Activated CD4-positive, alpha-beta T cell treated with anti-CD3 and anti-CD28 coated beads, Interleukin-2, amount 10 ng/mL, durations not matched to agents 7 days and 5 days (primary cell): ENCODE data around the gene PLA1A. TPM values are rescaled to one million over a fixed set of nuclear protein-coding genes. Genes with fewer than 3 reads are reported as not detected.

ENCODE experiments used
- CTCF ChIA-PET: fragments of 350-600 bp; sonication (Branson Sonifier 250); formaldehyde crosslinking; loops from one replicate; lab custom pipeline; 2021; ENCODE audit warnings: antibody characterized with exemption; lab: Charles Lee
- POLR2A ChIA-PET: fragments of 350-600 bp; sonication (Branson Sonifier 250); formaldehyde crosslinking; loops from one replicate; lab custom pipeline; 2021; ENCODE audit warnings: antibody characterized with exemption; lab: Charles Lee
- DNase-seq: peaks from one replicate; pipeline ENCODE4 v3.0.0-alpha.2; 2020
- H3K27ac Mint-ChIP-seq: one replicate; pipeline ENCODE4 v1.8.0; 2021; ENCODE audit warnings: mild to moderate bottlenecking, moderate library complexity, mixed read lengths
- H3K27me3 Mint-ChIP-seq: one replicate; pipeline ENCODE4 v1.8.0; 2021; ENCODE audit warnings: mixed read lengths
- H3K36me3 Mint-ChIP-seq: one replicate; pipeline ENCODE4 v1.8.0; 2021; ENCODE audit warnings: low read depth, mixed read lengths
- H3K4me1 Mint-ChIP-seq: one replicate; pipeline ENCODE4 v1.8.0; 2021; ENCODE audit warnings: mixed read lengths
- H3K4me3 Mint-ChIP-seq: one replicate; pipeline ENCODE4 v1.8.0; 2021; ENCODE audit warnings: mild to moderate bottlenecking, moderate library complexity, mixed read lengths
- H3K9me3 Mint-ChIP-seq: one replicate; pipeline ENCODE4 v1.8.0; 2021; ENCODE audit warnings: mixed read lengths
- total RNA-seq, 2 experiments: library from RNA; stranded (reverse); gene quantifications; one replicate each; pipeline ENCODE4 v1.2.3, GENCODE V29; 2021

PLA1A gene
- total RNA-seq, 2 experiments from 2014 or later = not detected

DNA sequence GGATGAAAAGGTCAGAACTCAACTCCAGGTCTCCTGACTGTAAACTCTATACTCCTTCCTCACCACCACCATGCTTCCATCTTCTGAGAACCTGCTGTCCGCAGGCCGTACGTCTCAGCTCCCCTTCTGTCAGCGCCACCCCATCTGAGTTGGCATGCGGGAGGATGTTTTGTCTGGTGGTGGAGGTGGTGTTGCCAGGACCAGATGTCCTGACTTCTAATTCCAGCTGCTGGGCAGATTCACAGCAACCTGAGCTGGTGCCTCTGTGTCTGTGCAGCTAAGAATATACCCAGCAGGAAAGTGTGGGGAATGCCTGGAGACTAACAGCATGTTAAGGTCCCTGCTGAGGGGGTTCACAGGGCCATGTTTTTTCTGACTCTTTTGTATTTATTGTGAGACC is 23.2 kb downstream of the PLA1A start:
- no peak for DNase-seq
- Mint-ChIP-seq H3K4me3 (no peak overlapping the region), H3K9me3 (no peaks in the 10 kb centered on the region), H3K4me1 (no peaks in the 10 kb centered on the region), H3K27me3 (peaks cover 8% of the 10 kb centered on the region), H3K36me3 (no peaks in the 10 kb centered on the region), H3K27ac (no peak overlapping the region)
- POLR2A ChIA-PET = no interaction called here
- CTCF ChIA-PET = interaction anchor here (0.6 to 3.4 kb wide), 5 partner anchors 13 to 687 kb away, joined by 3 to 11 read pairs (median 3); no protein-coding TSS in a partner anchor

DNA sequence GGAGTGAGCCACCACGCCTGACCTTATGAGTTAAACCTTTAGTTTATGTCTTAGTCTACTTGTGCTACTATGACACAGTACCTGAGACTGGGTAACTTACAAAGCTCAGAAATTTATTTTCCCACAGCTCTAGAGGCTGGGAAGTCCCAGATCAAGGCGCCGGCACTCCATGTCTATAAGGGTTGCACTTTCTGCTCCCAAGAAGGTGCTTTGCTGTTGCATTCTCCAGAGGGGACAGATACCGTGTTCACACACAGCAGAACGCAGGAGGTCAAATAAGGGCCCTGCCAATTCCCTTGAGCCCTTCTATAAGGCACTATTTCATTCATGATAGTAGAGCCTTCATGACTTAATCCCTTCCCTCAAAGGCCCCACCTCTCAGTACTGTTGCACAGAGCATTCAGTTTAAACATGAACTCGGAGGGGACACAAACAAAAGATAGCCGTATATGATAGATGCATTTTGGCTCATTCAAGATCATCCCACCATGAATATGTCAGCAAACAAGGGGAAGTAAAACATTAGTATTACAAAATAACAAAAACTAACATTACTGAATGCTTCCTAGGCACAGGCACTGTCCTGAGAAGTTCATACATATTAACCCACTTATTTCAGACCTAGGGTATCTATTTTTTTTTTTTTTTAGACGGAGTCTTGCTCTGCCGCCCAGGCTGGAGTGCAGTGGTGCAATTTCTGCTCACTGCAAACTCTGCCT is 26.5 kb downstream of the PLA1A start:
- no peak overlapping the region for H3K27ac Mint-ChIP-seq
- no peaks in the 10 kb centered on the region for H3K9me3 Mint-ChIP-seq
- ChIA-PET POLR2A (no interaction called here), CTCF (no interaction called here)
- DNase-seq = no peak
- H3K27me3 Mint-ChIP-seq = peaks cover 6% of the 10 kb centered on the region
- H3K4me1 Mint-ChIP-seq = peaks cover 12% of the 10 kb centered on the region
- no peaks in the 10 kb centered on the region for H3K36me3 Mint-ChIP-seq
- H3K4me3 Mint-ChIP-seq = no peak overlapping the region

DNA sequence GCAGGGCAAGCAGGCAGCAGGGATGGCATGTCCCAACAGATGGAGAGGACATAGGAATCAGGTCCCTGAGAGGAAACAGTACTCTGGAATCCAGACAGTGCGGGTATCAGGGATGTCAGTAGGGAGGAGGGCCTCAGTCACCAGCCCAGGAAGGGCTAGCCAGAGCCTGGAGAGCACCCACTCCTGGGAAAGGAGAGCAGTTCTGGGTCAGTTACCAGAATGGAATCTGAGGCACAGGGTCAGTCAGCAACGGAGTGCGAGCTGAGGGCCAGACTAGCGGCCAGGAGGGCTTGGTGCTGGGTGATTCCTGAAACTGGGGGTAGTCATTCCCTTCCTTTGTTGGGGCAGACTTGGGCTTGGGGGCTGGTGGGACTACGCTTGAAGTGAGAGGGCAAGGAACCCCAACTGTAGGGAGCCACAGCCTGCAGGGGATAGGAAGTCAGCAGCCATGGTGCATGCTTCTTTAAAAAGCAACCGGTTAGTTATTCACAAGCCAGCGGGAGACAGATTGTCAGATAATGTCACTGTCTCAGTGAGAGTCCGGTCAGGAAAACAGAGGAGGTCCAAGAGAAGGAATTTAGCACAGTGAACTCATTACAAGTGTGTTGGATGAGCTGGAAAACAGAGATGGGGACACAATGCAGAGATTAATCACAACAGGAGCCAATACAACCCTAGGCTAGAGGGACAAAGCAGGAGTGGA is 27.9 kb downstream of the PLA1A start:
- H3K9me3 Mint-ChIP-seq = no peaks in the 10 kb centered on the region
- ChIA-PET POLR2A (no interaction called here), CTCF (interaction anchor here (3.1 kb wide), 1 partner anchor 23 kb away, joined by 17 read pairs; no protein-coding TSS in a partner anchor)

DNA sequence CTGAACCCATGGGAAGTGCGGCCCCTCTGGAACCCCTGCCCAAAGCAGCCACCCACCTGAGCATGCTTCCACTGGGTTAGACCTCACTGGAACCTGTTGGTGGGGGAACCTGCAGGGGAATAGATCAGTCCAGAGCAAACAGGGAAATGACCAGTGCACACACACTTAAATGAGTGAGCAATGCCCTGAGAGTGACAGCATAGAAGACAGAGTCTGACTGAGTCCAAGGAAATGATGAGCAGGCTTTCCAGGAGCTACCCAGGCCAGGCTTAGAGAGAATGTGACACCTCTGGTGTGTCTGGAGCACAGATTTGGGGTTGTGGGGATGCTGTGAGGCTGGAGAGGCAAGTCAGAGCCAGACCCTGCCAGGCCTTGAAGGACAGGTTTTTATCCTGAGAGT is 28.5 kb downstream of the PLA1A start:
- DNase-seq = no peak
- Mint-ChIP-seq H3K9me3 (no peaks in the 10 kb centered on the region), H3K36me3 (no peaks in the 10 kb centered on the region), H3K4me1 (peaks cover 12% of the 10 kb centered on the region), H3K27ac (no peak overlapping the region), H3K27me3 (peaks cover 7% of the 10 kb centered on the region), H3K4me3 (no peak overlapping the region)
- ChIA-PET CTCF (interaction anchor here (0.9 to 3.1 kb wide), 3 partner anchors 10 to 23 kb away, joined by 4 to 17 read pairs (median 5); no protein-coding TSS in a partner anchor), POLR2A (no interaction called here)

More for the DNA sequence above, 27.9 kb downstream of the PLA1A start:
- Mint-ChIP-seq H3K27ac (no peak overlapping the region), H3K4me3 (no peak overlapping the region), H3K27me3 (peaks cover 7% of the 10 kb centered on the region), H3K4me1 (peaks cover 12% of the 10 kb centered on the region), H3K36me3 (no peaks in the 10 kb centered on the region)
- no peak for DNase-seq

DNA sequence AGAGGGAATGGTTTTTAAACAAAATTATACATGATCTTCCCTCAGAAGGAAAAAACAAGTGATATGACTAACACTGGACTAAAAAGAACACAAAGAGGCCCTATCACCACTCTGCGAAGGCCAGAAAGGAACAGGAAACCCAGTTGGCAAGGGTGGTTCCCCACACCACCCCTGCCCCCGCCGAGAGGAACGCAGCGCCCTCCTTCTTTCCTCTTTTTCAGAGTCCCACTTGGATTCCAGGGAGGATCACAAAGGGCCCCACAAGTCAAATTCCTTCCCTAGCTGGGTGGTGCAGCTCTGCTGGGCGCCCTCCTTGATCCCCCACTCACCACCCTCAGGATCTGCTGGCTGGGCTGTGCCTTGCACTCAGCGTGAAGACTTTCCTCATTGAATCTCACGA is 29.8 kb downstream of the PLA1A start:
- H3K27me3 Mint-ChIP-seq = peaks cover 7% of the 10 kb centered on the region
- peaks cover 12% of the 10 kb centered on the region for H3K4me1 Mint-ChIP-seq
- no peak overlapping the region for H3K4me3 Mint-ChIP-seq
- no peak for DNase-seq
- H3K9me3 Mint-ChIP-seq = no peaks in the 10 kb centered on the region
- ChIA-PET POLR2A (no interaction called here), CTCF (interaction anchor here (0.7 to 3.1 kb wide), 3 partner anchors 10 to 70 kb away, joined by 3 to 17 read pairs (median 5); no protein-coding TSS in a partner anchor)
- no peak overlapping the region for H3K27ac Mint-ChIP-seq
- H3K36me3 Mint-ChIP-seq = no peaks in the 10 kb centered on the region

DNA sequence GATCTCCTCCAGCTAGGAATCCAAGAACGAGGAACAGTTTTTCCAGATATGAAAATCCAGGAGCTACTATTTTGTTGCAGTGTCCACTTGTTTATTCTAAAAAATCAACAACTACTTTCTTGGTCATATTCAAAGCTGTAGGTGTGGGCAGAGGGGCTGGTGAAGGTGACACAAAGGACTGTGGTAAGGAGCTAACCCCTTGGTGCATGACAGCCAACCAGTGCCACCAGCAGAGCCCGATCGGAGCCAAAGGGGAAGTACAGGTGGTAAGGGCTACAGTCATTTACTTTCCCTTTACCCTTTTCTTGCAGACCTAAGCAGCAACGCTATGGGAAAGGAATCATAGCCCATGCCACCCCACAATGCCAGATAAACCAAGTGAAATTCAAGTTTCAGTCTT is 30.7 kb downstream of the PLA1A start:
- no peak overlapping the region for H3K4me3 Mint-ChIP-seq
- H3K4me1 Mint-ChIP-seq = peaks cover 12% of the 10 kb centered on the region
- no peaks in the 10 kb centered on the region for H3K36me3 Mint-ChIP-seq
- H3K27ac Mint-ChIP-seq = no peak overlapping the region
- peaks cover 7% of the 10 kb centered on the region for H3K27me3 Mint-ChIP-seq
- no peaks in the 10 kb centered on the region for H3K9me3 Mint-ChIP-seq
- ChIA-PET CTCF (interaction anchor here (0.9 to 3.1 kb wide), 2 partner anchors 12 to 26 kb away, joined by 4 to 17 read pairs; no protein-coding TSS in a partner anchor), POLR2A (no interaction called here)
- DNase-seq = no peak

DNA sequence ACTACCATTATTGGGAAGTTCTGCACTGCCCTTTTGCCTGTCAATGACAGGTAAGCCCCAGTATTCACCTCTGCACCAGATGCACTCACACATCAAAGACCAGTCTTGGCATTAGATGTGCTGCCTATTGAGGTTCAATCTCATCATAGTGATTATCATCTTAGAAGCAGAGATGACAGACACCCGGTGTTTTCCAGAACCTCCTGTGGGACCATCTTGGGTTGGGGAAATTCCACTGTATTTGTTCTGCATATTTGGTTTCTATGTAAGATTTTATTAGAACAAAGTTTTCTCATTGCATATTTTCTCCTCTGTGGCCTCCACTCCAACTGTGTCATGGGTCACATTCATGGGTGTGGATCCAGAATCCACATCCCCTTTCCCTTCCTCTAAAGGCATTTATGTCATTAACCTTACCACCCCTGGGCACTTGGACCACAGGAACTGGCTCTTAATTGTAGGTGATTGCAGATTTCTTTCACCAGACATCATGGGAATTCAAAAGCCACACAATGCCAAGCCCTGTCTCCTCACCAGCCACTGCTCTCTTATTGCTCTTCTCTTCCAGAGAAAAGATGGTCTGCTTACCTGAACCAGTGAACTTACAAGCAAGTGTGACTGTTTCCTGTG is 31.2 kb downstream of the PLA1A start:
- ChIA-PET CTCF (interaction anchor here (0.7 to 3.1 kb wide), 4 partner anchors 12 to 74 kb away, joined by 3 to 17 read pairs (median 4); no protein-coding TSS in a partner anchor), POLR2A (no interaction called here)
- H3K9me3 Mint-ChIP-seq = no peaks in the 10 kb centered on the region
- no peaks in the 10 kb centered on the region for H3K36me3 Mint-ChIP-seq
- no peak overlapping the region for H3K4me3 Mint-ChIP-seq
- peaks cover 7% of the 10 kb centered on the region for H3K27me3 Mint-ChIP-seq
- H3K27ac Mint-ChIP-seq = no peak overlapping the region
- peaks cover 12% of the 10 kb centered on the region for H3K4me1 Mint-ChIP-seq
- DNase-seq = no peak

DNA sequence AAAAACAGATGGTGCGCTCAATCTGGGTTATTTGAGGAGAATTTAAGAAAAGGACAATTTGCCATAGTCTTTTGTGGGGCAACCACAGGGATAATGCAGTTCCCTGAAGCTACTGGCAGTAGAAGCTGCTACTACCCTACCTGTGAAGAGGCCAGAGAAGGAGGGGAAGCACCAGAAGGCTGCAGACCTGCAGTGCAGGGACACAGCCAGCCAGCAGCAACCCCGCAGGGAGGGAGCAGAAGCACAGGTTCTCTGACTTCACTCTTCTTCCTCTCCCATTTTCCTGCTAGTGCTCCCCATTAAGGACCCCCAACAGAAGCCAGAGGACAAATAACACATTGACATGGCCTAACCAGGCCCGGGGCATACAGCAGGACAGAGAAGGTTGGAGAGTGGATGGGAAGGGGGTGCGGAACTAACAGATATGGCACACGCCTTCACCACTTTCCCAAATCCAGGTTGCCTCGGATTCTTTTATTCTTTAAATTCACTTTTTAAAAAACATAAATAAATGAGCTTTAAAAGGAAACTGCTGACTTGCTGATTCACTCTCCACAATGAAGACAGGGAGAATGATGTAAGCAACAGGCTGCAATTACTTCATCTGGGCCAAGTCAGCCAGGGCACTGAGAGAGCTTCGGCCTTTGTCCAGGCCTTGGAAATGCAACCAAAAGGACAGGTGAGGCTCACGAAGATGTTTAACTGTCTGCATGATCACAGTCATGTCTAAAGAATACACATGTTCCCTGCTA is 32.6 kb downstream of the PLA1A start:
- Mint-ChIP-seq H3K27me3 (peaks cover 7% of the 10 kb centered on the region), H3K4me1 (peaks cover 12% of the 10 kb centered on the region), H3K27ac (no peak overlapping the region), H3K4me3 (no peak overlapping the region), H3K9me3 (no peaks in the 10 kb centered on the region), H3K36me3 (no peaks in the 10 kb centered on the region)
- ChIA-PET POLR2A (no interaction called here), CTCF (no interaction called here)
- no peak for DNase-seq

DNA sequence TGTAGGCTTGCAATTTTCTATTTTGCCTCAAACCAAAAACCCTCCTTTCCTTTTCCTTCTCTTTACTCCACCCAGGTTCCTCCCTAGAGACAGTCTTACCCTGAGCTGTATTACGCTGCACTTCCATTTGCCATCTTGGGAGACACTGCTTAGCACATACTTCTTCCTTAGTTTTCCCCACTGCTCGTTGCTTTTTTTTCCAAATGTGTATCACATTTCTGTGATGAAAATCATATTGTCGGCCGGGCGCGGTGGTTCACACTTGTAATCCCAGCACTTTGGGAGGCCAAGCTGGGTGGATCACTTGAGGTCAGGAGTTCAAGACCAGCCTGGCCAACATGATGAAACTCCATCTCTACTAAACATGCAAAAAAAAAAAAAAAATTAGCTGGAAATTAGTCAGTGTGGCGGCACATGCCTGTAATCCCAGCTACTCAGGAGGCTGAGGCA is 33.2 kb downstream of the PLA1A start:
- peaks cover 12% of the 10 kb centered on the region for H3K4me1 Mint-ChIP-seq
- H3K9me3 Mint-ChIP-seq = no peaks in the 10 kb centered on the region
- DNase-seq = no peak
- H3K27ac Mint-ChIP-seq = no peak overlapping the region
- CTCF ChIA-PET = interaction anchor here (0.6 to 0.7 kb wide), 2 partner anchors 44 to 52 kb away, joined by 3 to 4 read pairs; no protein-coding TSS in a partner anchor
- no peaks in the 10 kb centered on the region for H3K36me3 Mint-ChIP-seq
- POLR2A ChIA-PET = interaction anchor here (0.6 kb wide), 1 partner anchor 17 kb away, joined by 4 read pairs; no protein-coding TSS in a partner anchor
- peaks cover 7% of the 10 kb centered on the region for H3K27me3 Mint-ChIP-seq
- H3K4me3 Mint-ChIP-seq = no peak overlapping the region

DNA sequence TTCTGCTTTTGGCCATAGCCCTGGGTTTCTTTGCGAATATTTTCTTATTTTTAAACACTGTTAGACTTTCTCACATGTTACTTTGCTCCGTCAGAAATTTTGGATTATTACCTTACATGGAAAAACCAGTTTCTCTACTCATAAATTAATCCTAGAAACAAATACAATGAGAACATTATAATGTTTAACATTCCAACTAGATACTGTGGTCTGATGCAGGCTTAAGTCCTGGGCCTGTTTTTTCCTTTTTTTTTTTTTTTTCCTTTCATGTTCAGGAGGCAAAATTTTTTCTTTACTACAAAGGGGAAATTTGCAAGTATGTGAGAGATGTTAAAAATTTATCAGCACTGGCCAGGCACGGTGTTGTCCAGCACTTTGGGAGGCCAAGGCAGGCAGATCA is 33.8 kb downstream of the PLA1A start:
- H3K27ac Mint-ChIP-seq = no peak overlapping the region
- H3K4me1 Mint-ChIP-seq = peaks cover 11% of the 10 kb centered on the region
- H3K4me3 Mint-ChIP-seq = no peak overlapping the region
- ChIA-PET POLR2A (interaction anchor here (0.6 kb wide), 1 partner anchor 16 kb away, joined by 4 read pairs; no protein-coding TSS in a partner anchor), CTCF (interaction anchor here (0.6 to 0.7 kb wide), 2 partner anchors 44 to 53 kb away, joined by 3 to 4 read pairs; no protein-coding TSS in a partner anchor)
- H3K27me3 Mint-ChIP-seq = peaks cover 7% of the 10 kb centered on the region
- H3K9me3 Mint-ChIP-seq = no peaks in the 10 kb centered on the region
- DNase-seq = no peak
- H3K36me3 Mint-ChIP-seq = no peaks in the 10 kb centered on the region

DNA sequence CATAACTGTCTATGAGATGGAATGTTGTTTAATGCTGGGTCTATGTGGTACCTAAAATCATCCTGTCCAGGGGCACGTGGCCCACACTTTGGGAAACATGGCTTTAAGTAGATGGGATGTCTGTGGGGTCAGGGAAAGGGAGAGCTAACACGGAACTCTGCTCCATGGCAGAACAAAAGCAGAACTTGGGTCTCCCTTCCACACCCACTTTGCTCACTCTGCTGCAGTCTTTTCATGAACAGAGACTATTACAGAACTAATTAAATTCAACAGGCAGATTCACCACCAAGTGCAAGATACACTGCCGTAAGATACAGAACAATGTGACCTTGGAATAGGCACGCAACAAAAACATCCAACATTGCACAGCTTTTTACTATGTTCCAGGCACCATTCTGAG is 34.5 kb downstream of the PLA1A start:
- no peak overlapping the region for H3K27ac Mint-ChIP-seq
- peaks cover 7% of the 10 kb centered on the region for H3K27me3 Mint-ChIP-seq
- no peak for DNase-seq
- peaks cover 12% of the 10 kb centered on the region for H3K4me1 Mint-ChIP-seq
- no peaks in the 10 kb centered on the region for H3K9me3 Mint-ChIP-seq
- H3K4me3 Mint-ChIP-seq = no peak overlapping the region
- CTCF ChIA-PET = no interaction called here
- no peaks in the 10 kb centered on the region for H3K36me3 Mint-ChIP-seq
- POLR2A ChIA-PET = no interaction called here

DNA sequence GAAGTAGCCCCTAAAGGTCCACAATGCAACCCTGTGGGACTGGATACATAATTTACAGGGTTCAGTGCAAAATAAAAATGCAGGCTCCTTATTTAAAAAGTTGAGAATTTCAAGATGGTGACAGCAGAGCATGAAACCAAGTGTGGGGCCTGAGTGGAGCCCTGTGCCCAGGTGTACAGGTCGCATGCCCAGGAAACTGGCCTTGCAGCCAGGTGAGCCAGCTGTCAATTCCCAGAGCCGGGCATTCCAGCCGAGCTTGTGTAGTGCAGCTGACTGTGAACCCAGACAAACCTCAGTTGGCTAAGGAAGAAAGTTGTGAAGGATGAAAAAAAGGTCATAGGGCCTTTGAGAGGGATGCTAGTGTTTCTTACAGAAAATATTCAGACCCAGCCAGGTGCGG is 35.1 kb downstream of the PLA1A start:
- Mint-ChIP-seq H3K9me3 (no peaks in the 10 kb centered on the region), H3K4me1 (peaks cover 16% of the 10 kb centered on the region), H3K27me3 (peaks cover 7% of the 10 kb centered on the region), H3K4me3 (no peak overlapping the region), H3K27ac (no peak overlapping the region), H3K36me3 (no peaks in the 10 kb centered on the region)
- CTCF ChIA-PET = no interaction called here
- POLR2A ChIA-PET = no interaction called here
- no peak for DNase-seq
